ENCODE data around the gene CLMN.
A peak's percentile ranks its signal among the peaks of the same experiment; 100 is the strongest.

Gene CLMN

DNA sequence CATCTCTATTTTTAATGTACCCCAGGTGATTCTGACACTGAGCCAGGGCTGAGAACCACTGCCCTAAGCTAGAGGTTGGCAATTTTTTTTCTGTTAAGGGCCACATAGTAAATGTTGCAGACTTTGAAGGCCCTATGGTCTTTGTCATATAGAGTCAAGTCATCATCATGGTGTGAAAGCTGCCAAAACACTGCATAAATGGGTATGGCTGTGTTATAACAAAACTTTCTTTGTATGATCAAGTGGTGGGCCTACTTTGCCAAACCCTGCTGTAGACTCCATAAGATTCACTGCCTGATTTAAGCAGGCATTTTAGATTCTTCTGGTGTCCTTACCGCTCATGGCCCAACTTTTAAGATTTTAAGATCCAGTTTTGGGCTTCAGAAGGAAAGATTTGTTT, 76.8 kb downstream of the CLMN start:
- no peak overlapping the region for H3K4me3 ChIP-seq (ENCODE audit: low read depth, low read length)
- in situ Hi-C loops (cut with HindIII; ENCODE audit: low sequenced_read_pairs): no loop called here
- TF ChIP-seq, protein P1, sequence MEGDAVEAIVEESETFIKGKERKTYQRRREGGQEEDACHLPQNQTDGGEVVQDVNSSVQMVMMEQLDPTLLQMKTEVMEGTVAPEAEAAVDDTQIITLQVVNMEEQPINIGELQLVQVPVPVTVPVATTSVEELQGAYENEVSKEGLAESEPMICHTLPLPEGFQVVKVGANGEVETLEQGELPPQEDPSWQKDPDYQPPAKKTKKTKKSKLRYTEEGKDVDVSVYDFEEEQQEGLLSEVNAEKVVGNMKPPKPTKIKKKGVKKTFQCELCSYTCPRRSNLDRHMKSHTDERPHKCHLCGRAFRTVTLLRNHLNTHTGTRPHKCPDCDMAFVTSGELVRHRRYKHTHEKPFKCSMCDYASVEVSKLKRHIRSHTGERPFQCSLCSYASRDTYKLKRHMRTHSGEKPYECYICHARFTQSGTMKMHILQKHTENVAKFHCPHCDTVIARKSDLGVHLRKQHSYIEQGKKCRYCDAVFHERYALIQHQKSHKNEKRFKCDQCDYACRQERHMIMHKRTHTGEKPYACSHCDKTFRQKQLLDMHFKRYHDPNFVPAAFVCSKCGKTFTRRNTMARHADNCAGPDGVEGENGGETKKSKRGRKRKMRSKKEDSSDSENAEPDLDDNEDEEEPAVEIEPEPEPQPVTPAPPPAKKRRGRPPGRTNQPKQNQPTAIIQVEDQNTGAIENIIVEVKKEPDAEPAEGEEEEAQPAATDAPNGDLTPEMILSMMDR (IDR thresholded peaks at IDR 0.05; ENCODE audit: low read depth, low read length): no peak
- DNase-seq (ENCODE audit: low read depth, low spot score): no peak

DNA sequence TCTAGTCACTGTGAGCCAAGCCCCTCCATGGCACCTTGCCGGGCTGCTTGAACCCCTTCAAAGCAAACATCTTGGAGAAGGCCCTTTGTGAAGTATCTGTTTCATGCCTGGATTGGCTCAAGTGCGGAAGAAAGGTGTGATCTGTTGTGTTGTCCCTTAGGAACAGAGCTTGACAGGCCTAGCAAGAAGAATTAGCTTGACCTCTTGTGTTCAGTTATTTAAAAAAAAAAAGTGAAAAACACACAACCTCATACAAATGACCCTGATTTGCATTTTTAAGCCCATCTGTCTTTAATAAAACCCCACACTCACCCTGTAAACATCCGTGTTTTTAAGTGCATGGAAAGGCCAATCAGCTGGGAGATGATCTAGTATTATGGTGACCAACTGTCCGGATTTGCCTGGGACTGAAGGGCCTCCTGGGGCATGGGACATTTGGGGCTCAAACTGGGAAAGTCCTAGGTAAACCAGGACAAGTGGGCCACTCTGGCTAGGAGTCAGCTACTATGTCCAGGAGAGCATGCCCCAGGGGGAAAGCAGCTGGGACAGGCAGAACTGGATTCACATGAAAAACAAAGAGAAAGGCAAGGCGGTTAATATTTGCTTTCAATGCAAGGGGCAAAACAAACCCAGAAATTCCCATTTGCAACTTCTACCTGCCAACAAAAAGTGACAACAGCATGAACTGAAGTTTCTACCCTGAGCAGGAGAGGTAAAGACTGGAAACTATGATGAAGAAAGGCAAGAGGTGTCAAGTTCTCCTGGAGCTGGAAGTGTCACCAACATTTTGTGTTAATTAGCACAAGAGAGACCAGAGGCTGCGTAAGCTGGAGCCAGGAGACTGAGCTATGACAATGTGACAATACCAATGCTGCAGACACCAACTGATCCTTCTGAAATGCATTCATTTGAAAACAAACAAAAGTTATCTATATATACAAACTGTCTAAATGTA, 78.6 kb downstream of the CLMN start:
- no peak overlapping the region for H3K4me3 ChIP-seq (ENCODE audit: low read depth, low read length)
- no peak for DNase-seq (ENCODE audit: low read depth, low spot score)
- in situ Hi-C loops (cut with HindIII; ENCODE audit: low sequenced_read_pairs): no loop called here
- TF ChIP-seq, protein P1 (IDR thresholded peaks at IDR 0.05; ENCODE audit: low read depth, low read length): no peak

DNA sequence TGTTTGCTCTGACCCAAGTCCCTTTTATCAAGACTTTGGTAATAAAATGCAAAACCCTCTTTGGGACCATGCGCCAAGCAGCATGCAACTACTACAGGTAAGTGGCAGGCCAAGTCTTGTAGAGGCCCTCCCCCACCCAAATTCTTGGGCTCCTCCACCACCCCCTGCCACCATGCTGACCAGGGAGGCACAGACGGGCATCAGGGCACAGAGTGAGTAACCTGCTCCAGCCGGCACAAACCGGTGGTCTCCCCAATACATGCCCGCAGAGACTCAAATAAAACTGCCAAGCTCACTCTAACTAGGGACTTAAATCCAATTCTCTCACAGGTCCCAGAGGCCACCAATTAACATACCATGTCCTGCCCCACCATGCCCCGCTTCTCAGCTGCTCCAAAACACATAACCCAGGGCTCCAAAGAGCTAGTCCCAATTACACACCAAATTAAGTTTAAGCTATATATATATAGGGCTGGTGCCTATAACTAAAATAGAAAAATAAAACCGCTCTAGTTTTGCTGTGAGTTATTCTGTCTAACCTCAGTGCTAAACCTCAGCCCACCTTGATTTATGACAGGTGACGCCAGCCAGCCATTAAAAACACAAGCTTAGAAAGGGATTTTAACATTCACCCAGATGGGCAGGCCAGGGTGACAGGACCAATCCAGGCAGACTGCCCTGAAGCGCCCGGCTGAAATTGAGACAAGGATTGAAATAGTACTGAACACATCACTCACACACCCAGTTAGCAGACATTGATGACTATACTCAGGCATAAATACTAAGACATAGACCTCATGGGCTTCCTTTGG, 81.0 kb downstream of the CLMN start:
- no peak overlapping the region for H3K4me3 ChIP-seq (ENCODE audit: low read depth, low read length)
- DNase-seq (ENCODE audit: low read depth, low spot score): no peak
- TF ChIP-seq, protein P1 (IDR thresholded peaks at IDR 0.05; ENCODE audit: low read depth, low read length): no peak
- in situ Hi-C loops (cut with HindIII; ENCODE audit: low sequenced_read_pairs): no loop called here

DNA sequence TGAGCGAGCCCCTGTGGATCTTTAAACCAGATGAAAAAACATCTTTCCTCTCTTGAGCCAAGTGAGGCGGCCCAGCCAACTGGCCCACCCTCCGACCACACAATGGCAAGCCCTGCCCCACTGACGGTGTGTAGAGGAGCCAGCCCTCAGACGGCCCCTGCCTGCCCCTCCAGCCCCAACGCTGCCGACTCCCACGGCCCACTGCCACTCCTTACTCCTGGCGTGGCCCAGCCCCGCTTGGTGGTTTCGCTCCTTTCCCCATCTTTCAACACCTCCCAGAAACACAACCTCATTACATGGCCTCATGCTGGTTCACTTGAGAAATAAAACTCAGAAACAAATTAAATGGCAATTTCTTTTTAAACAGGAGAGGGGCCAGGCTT, 81.8 kb downstream of the CLMN start:
- TF ChIP-seq, protein P1 (IDR thresholded peaks at IDR 0.05; ENCODE audit: low read depth, low read length): no peak
- DNase-seq (ENCODE audit: low read depth, low spot score): peak; percentile 22
- in situ Hi-C loops (cut with HindIII; ENCODE audit: low sequenced_read_pairs): no loop called here
- H3K4me3 ChIP-seq (ENCODE audit: low read depth, low read length): no peak overlapping the region

DNA sequence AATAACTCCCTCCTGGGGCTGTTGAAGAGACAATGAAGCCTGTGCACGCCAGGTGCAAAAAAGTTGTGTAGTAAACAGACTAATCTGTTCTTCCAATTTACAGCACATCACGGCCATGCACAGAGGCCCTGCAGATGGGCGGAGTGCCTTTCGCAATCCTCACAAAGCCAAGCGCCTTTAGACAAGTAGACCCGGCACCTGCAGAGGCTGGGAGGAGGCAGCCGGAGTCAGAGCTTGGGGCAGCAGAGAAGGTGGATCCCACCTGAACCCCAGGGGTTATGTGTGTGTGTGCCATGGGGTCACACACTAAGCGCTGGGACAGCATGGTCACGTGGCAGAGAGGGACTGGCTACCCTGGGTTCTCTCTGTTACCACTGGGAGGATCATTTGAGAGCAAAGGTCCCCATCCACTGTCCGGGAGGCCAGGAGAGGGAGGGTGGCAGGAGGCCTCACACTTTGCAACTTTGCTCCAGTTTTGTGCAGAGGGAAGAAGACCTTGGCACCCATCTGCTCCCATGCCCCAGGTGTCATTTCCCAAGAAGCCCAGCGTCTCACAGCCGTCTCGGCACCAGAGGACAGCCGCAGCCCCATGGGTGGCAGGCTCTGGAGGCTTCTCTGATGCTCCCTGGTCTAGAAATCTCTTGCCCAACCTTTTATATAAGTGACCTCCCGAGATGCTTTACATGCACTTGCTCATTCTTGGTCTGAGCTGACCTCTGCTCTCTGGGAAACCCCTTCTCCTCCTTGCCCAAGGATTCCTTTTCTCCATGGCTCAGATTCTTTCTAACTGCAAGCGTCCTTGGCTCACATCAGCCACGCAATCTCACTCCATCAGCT, 82.4 kb downstream of the CLMN start:
- TF ChIP-seq, protein P1 (IDR thresholded peaks at IDR 0.05; ENCODE audit: low read depth, low read length): no peak
- no peak overlapping the region for H3K4me3 ChIP-seq (ENCODE audit: low read depth, low read length)
- in situ Hi-C loops (cut with HindIII; ENCODE audit: low sequenced_read_pairs): no loop called here
- DNase-seq (ENCODE audit: low read depth, low spot score): no peak

DNA sequence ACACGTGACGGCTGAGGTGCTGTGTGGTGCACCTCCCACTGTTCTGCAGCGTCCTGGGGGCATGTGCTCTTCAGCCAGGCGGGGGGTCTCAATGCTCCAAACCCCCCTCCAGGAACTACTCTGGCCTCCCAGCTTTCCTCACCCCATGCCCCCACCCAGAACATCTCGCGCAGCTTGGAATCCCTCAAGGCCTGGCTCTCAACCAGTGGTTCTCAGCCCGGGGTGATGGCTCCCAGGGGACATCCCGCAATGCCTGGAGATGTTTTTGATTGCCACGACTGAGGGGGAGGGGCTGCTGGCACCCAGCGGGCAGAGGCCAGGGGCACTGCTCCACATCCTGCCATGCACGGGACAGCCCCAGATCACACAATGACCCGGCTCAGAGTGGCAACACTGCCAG, 83.5 kb downstream of the CLMN start:
- TF ChIP-seq, protein P1 (IDR thresholded peaks at IDR 0.05; ENCODE audit: low read depth, low read length): no peak
- no peak for DNase-seq (ENCODE audit: low read depth, low spot score)
- in situ Hi-C loops (cut with HindIII; ENCODE audit: low sequenced_read_pairs): no loop called here
- no peak overlapping the region for H3K4me3 ChIP-seq (ENCODE audit: low read depth, low read length)

Data from astrocyte of the spinal cord (primary cell).